Brain pericyte (primary cell): ENCODE results near the gene ZNF384.

Source experiments
- DNase-seq: peaks from one replicate; pipeline ENCODE4 v3.0.0-alpha.2; 2012; ENCODE audit warnings: low read depth, low spot score

Gene ZNF384

GRCh38 chr12:6620885-6621274 lies 68.3 kb downstream of the ZNF384 start:
- DNase-seq, result no peak

- no peak for DNase-seq
These were observed 68.9 kb downstream of the ZNF384 start for GRCh38 chr12:6620137-6620884.

GRCh38 chr12:6618483-6619225 lies 70.5 kb downstream of the ZNF384 start:
- no peak for DNase-seq
